GM18873 (cell line): ENCODE measurements around the gene SHISA2.

Source experiments
- ATAC-seq: cut with Tn5 transposase; IDR thresholded peaks from one replicate; pipeline ENCODE4 v1.9.1; 2021; ENCODE audit warnings: mild to moderate bottlenecking, moderate library complexity, moderate number of reproducible peaks; ENCODE audit not compliant: unreplicated experiment, low FRiP score

SHISA2 gene

GRCh38 chr13:26050568-26051230 is 1.1 kb downstream of the SHISA2 start:
- ATAC-seq = no peak

DNA sequence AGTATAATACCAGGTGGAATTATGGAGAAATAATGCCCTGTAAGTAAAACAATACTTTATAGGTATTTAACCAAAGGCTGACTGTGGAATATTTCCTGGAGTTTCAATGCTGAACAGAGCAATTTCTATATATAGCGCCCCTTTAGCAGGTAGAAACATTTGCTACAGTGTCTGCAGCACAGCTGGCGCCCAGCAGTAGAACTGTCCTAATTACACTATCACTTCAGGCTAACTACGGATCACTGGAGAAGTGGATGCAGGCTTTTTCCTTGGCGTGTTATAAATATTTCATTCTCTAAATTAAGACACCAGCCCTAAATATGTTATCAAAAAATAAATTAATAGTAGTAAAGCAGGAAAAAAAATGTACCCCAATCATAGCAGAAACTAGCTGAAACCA is 3.1 kb downstream of the SHISA2 start:
- no peak for ATAC-seq

GRCh38 chr13:26047040-26047439 is 4.8 kb downstream of the SHISA2 start:
- ATAC-seq = no peak

DNA sequence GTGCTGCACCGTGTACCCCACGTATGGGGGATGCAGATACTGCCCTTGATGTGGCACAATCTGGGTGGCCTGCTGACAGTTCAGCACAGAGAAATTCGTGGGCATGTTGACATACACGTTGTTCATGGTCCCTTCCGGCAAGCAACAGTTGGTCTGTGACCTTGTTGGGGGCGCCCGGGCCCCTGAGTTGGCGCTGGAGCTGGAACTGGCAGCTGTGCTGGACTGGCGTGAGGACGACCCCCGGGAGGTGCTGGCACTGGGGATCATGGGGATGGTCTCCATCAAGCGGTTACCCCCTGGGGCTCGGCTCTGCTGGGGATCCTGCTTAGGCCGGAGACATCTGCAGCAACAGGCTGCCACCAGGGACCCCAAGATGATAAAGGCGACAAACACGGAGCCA is 5.2 kb downstream of the SHISA2 start:
- no peak for ATAC-seq

DNA sequence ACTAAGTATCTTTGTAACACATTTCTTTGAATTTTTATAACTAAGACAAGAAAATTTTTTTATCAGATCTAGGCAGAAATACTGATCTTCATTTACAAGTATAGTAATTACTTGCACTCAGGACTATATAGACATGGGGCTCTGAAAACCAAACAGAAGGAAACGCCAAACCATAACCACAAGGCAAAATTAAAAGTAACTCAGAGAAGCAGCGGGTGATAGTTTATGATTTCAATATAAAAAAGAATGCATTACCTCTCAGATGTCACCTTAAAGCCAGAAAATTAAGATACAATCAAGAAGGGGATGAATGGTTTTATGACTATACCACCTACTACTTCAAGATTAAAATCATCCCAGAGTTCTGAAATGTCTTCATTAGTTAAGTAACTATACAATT is 6.7 kb downstream of the SHISA2 start:
- no peak for ATAC-seq

DNA sequence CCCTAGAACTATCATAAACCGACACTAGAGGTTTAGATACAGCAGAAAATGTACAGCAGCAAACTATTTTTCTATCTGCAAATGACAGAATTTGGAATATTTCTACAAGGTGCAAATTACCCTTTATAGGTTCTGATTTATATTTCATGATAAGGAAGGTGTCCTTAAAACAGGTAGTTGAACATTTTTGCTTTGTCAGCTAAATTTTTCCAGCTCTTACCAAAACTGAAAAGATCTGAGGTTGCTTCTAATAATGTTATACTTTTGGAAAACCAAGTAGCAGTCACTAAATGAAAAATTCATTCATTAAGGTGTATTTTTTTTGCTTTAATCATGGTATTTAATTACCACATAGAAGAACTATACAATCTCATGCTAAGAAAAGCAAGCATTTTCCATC is 9.0 kb downstream of the SHISA2 start:
- ATAC-seq = no peak

DNA sequence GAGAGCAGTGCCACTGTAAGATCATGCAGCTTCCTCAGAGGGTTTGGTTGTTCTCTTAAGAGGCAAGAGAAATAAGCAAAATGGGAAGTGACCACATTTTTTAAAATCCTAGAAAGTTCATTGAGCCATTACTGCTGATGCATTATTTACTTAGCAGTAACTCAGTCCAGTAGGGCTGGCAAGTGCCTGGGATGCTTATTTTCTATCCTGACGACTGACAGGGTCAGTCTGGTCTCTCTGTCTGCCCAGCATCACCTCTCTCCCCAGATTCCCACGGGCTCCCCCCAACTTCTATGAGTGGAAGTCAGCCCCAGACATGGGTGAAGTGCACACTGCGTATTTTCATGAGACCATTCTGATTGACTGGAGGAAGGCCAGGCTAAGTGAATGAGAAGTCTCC is 10.4 kb downstream of the SHISA2 start:
- ATAC-seq = no peak

DNA sequence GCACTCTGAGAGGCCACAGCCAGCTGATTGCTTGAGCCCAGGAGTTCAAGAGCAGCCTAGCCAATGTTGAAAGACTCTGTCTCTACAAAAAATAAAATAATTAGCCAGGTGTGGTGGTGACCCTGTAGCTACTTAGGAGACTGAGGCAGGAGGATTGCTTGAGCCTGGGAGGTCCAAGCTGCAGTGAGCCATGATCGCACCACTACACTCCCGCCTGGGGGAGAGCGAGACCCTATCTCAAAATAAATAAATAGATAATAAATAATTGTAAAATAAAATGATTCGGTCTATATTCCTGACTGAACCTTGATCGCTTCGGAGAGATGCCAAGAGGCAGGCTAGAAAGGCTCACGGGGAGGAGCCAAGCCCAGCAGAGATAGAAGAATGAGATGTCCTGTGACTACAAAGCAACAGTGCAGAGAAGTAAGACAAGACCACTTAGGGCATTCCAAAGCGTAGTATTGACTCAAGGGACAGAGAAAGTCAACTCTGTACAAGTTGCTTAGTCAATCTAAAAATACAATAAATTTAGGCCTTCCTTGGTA is 12.8 kb downstream of the SHISA2 start:
- ATAC-seq = no peak

- ATAC-seq = no peak
Observed at GRCh38 chr13:26037302-26037701, 14.5 kb downstream of the SHISA2 start.

DNA sequence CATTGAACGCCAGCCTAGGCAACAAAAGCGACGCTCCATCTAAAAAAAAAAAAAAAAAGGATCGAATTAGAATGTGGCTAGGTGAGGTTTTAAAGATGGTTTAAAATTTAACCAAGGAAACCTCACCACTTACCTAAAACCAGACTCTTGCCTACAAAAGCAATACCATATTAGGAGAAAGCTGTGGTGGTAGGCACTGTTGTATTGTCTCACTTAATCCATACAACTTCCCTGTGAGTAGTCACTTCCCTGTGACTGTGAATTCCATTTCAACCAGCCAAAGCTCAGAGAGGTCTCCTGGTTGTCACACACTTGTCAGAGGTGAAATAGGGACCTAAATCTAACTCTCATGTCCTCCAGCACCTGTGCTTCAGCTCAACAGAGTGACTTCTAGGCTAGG is 15.4 kb downstream of the SHISA2 start:
- no peak for ATAC-seq

GRCh38 chr13:26034018-26034417 is 17.8 kb downstream of the SHISA2 start:
- no peak for ATAC-seq

GRCh38 chr13:26030331-26030730 is 21.5 kb downstream of the SHISA2 start:
- no peak for ATAC-seq

GRCh38 chr13:26029581-26030136 is 22.2 kb downstream of the SHISA2 start:
- ATAC-seq = no peak

DNA sequence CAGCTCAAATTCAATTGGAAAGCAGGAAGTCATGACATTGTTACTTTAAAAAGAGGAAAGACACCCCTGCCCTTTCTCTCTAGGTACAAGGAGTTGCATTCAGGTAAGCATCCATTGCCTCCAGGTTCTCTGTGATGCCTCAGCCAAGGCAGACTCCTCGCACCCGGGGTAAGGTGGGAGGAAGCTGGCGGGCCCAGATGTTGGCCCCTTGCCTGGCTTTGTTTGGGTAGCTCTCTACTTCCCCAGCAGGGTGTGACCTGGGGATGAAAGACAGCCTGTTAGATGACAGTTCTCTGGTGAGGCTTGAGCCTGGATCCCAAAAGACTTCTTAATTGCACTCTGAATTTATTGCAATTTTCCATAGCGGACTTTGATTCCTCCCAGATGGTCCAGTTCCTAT is 25.6 kb downstream of the SHISA2 start:
- no peak for ATAC-seq

- no peak for ATAC-seq
Observed at GRCh38 chr13:26025771-26026170, 26.0 kb downstream of the SHISA2 start.

DNA sequence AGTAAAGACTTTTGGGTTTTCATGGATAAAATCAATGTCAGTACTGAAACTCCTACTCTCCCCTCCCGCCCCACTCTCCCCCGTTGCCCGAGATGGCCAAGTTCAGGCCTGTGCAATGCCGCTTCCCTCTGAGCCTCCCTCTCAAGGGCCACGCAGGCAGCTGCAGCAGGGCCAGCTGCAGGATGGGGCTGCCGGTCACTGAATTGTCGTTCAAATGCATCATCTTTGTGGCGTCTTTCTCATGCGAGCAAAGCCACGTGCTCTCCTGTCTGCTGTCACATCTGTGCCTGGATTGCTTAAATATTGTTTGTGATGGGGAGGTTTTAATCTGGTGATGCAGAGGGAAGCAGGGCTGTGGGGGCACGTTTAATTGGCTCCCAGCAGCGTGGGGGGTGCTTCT is 26.6 kb downstream of the SHISA2 start:
- no peak for ATAC-seq

GRCh38 chr13:26024558-26024957 is 27.3 kb downstream of the SHISA2 start:
- no peak for ATAC-seq

GRCh38 chr13:26022538-26023292 is 29.1 kb downstream of the SHISA2 start:
- no peak for ATAC-seq

- ATAC-seq = no peak
Observed at GRCh38 chr13:26021956-26022355, 29.9 kb downstream of the SHISA2 start.

GRCh38 chr13:26021516-26021915 is 30.3 kb downstream of the SHISA2 start:
- ATAC-seq = no peak

- no peak for ATAC-seq
Observed at GRCh38 chr13:26020891-26021290, 30.9 kb downstream of the SHISA2 start.
